DOHH2 (cell line): ENCODE data around the gene FAU.

ENCODE experiments used
- EZH2phosphoT487 ChIP-seq: fragments of 200-600 bp; sonication (generic); IDR thresholded peaks from 2 replicates; pipeline ENCODE4 v1.6.1; 2017; ENCODE audit warnings: borderline replicate concordance, mild to moderate bottlenecking, antibody characterized with exemption, low read length, moderate library complexity, mixed read lengths
- TF ChIP-seq, protein P1 (sequence below): fragments of 200-600 bp; sonication (generic); IDR thresholded peaks from one replicate; pipeline ENCODE4 v1.5.1; 2014; ENCODE audit warnings: antibody characterized with exemption, mild to moderate bottlenecking, low read depth, low read length; ENCODE audit not compliant: poor library complexity, severe bottlenecking

- no peak for TF ChIP-seq EZH2phosphoT487
- TF ChIP-seq, protein P1, sequence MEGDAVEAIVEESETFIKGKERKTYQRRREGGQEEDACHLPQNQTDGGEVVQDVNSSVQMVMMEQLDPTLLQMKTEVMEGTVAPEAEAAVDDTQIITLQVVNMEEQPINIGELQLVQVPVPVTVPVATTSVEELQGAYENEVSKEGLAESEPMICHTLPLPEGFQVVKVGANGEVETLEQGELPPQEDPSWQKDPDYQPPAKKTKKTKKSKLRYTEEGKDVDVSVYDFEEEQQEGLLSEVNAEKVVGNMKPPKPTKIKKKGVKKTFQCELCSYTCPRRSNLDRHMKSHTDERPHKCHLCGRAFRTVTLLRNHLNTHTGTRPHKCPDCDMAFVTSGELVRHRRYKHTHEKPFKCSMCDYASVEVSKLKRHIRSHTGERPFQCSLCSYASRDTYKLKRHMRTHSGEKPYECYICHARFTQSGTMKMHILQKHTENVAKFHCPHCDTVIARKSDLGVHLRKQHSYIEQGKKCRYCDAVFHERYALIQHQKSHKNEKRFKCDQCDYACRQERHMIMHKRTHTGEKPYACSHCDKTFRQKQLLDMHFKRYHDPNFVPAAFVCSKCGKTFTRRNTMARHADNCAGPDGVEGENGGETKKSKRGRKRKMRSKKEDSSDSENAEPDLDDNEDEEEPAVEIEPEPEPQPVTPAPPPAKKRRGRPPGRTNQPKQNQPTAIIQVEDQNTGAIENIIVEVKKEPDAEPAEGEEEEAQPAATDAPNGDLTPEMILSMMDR = no peak
Measured at GRCh38 chr11:65165410-65166317, 43.7 kb upstream of the FAU start.
